ENCODE measurements around the gene PTGES2.

DNA sequence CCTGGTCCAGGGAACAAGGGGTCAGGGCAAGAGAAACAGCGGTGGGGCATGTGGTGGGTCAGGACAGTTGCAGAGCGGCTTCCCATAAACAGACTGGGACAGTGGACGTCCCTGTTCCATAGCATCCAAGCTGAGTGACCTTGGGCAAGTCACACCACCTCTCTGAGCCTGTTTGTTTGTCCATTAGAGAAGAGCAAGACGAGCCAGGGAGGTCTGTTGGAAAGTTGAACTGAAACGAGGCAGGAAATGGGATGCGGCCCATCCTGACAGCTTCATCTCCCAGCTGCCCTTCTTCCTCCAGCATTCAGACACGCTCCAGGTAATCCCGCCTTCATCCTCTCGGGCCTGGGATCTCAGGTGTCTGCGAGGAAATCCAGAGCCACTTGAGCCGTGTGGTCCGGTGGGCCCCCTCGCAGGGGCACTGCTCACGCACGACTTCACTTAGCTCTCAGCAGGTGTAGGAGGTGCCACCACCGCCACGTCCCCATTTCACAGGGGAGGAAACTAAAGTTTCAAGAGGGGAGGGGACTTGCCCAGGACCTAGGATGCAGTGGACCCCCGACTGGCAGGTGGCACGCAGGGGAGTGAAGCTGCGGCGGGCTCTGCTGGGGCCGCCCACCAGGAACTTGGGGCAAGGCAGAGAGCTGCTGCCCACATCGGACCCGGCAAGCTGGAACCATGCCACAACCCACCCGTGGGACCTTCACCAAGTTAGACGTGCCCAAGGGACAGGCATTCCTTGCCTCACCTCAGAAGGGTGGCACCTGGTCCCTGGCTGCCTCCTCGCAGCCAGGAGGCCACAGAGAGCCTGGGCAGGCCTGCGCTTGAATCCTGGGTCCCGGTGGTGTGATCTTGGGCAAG is 13.0 kb downstream of the PTGES2 start:
- TF ChIP-seq POLR2A (IDR thresholded peaks at IDR 0.05; ENCODE audit: low read depth, low read length) (no peak), POLR2AphosphoS5 (IDR thresholded peaks at IDR 0.05; ENCODE audit: low read depth, low read length) (no peak), TAF1 (IDR thresholded peaks at IDR 0.05; ENCODE audit: borderline replicate concordance, low read depth, low read length) (no peak)
